ENCODE measurements around the gene EXOC3L4.

- TF ChIP-seq CTCF (IDR thresholded peaks at IDR 0.05; ENCODE audit: insufficient read depth, low read length) (no peak), POLR2AphosphoS5 (IDR thresholded peaks at IDR 0.05; ENCODE audit: low read depth) (no peak)
Observed at GRCh38 chr14:103100281-103101121, 6.0 kb downstream of the EXOC3L4 start.

All from HL-60 (cell line).